Bronchial epithelial cell (primary cell): Measurements from ENCODE around the gene ASPSCR1. TPM values are rescaled to one million over a fixed set of nuclear protein-coding genes. Genes with fewer than 3 reads are reported as not detected.

Experiments used
- DNase-seq: peaks from one replicate; pipeline ENCODE4 v3.0.0-alpha.2; 2010; ENCODE audit warnings: low read depth
- FAIRE-seq: peaks from 2 replicates; lab custom pipeline; 2011; peaks lifted over from hg19 to GRCh38; lab: Jason Lieb, UNC
- H3K27me3 ChIP-seq: 2 replicates; pipeline ENCODE4 v1.5.1; 2011; ENCODE audit warnings: low read length; ENCODE audit not compliant: control insufficient read depth, insufficient read depth
- H3K36me3 ChIP-seq: 2 replicates; pipeline ENCODE4 v1.5.1; 2011; ENCODE audit warnings: low read length; ENCODE audit not compliant: control insufficient read depth, insufficient read depth
- H3K4me3 ChIP-seq: 2 replicates; pipeline ENCODE4 v1.5.1; 2011; ENCODE audit warnings: mild to moderate bottlenecking, low read depth, low read length, control low read depth
- total RNA-seq: library from RNA; depleted of rRNA; stranded (reverse); fragments of >200 nt; gene quantifications from 2 replicates; pipeline ENCODE4 v1.2.1, GENCODE V29; 2014
- TF ChIP-seq, protein P1 (sequence below): IDR thresholded peaks from 2 replicates; pipeline ENCODE4 v1.5.1; 2011; ENCODE audit warnings: mild to moderate bottlenecking, moderate library complexity, low read length, control low read depth, inconsistent platforms; ENCODE audit not compliant: insufficient read depth, severe bottlenecking

The ASPSCR1 gene
- total RNA-seq, 1 donor from 2014 or later, result 22.6 TPM

- FAIRE-seq (no peak), DNase-seq (no peak)
- no peak overlapping the region for H3K4me3 ChIP-seq
- H3K36me3 ChIP-seq, result peaks cover 8% of the 10 kb centered on the region
- TF ChIP-seq, protein P1, sequence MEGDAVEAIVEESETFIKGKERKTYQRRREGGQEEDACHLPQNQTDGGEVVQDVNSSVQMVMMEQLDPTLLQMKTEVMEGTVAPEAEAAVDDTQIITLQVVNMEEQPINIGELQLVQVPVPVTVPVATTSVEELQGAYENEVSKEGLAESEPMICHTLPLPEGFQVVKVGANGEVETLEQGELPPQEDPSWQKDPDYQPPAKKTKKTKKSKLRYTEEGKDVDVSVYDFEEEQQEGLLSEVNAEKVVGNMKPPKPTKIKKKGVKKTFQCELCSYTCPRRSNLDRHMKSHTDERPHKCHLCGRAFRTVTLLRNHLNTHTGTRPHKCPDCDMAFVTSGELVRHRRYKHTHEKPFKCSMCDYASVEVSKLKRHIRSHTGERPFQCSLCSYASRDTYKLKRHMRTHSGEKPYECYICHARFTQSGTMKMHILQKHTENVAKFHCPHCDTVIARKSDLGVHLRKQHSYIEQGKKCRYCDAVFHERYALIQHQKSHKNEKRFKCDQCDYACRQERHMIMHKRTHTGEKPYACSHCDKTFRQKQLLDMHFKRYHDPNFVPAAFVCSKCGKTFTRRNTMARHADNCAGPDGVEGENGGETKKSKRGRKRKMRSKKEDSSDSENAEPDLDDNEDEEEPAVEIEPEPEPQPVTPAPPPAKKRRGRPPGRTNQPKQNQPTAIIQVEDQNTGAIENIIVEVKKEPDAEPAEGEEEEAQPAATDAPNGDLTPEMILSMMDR, result no peak
- no peaks in the 10 kb centered on the region for H3K27me3 ChIP-seq
These were observed 18.2 kb downstream of the ASPSCR1 start for GRCh38 chr17:81995463-81996231.

- H3K27me3 ChIP-seq, result no peaks in the 10 kb centered on the region
- FAIRE-seq, result no peak
- no peak overlapping the region for H3K4me3 ChIP-seq
- TF ChIP-seq, protein P1, result no peak
- DNase-seq, result no peak
- H3K36me3 ChIP-seq, result peaks cover 8% of the 10 kb centered on the region
These were observed 18.9 kb downstream of the ASPSCR1 start for GRCh38 chr17:81996232-81996756.

DNA sequence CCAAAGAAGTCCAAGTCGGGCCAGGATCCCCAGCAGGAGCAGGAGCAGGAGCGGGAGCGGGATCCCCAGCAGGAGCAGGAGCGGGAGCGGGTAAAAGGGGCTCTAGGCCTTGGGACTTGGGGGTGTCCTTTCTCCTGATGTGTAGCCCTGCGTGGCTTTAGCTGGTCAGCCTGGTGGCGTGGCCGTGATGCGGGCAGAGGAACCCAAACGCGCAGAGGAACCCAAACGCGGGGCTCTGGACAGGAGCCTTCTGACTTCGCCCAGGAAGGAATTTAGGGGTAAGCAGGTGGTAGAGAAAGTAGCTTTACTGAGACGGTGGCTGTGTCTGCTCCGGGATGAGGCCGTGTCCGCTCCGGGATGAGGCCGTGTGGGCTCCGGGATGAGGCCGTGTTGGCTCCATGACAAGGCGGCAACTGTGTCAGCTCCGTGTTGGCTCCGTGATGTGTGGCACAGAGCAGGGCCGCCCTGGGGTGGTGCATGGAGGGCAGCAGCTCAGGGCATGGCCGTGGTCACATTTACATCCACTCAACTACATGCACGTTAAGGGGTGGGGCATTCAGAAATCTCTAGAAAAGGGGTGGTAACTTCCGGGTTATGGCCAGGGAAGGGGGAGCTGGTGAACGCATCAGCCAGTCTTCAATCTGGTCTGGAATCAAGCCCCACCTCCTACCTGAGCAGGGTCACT is 19.5 kb downstream of the ASPSCR1 start:
- H3K36me3 ChIP-seq, result peaks cover 8% of the 10 kb centered on the region
- H3K4me3 ChIP-seq, result no peak overlapping the region
- no peaks in the 10 kb centered on the region for H3K27me3 ChIP-seq
- no peak for FAIRE-seq
- DNase-seq, result no peak
- TF ChIP-seq, protein P1, result no peak

DNA sequence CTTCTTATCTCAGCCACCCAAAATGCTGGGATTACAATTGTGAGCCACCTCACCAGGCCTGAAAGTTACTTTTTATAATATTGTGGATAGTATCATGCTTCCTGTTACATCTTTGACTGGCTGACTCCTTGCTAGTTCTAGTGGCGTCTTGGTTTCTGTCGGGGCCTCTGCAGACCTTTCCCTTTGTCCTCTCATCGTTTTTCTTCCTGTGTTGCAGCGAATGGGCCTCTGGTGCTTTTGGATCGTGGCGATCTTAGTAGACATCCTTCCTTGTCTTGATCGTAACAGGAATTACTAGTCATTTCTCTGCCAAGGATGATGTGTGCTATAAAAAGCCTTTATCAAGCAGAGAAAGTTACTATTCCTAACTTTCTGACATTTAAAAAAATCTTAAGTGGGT is 20.8 kb downstream of the ASPSCR1 start:
- TF ChIP-seq, protein P1, result no peak
- FAIRE-seq, result no peak

GRCh38 chr17:81998691-81999438 is 21.4 kb downstream of the ASPSCR1 start:
- no peak overlapping the region for H3K4me3 ChIP-seq
- TF ChIP-seq, protein P1, result no peak
- no peak for FAIRE-seq
- DNase-seq, result no peak
- peaks cover 6% of the 10 kb centered on the region for H3K36me3 ChIP-seq
- no peaks in the 10 kb centered on the region for H3K27me3 ChIP-seq

More for the DNA sequence above, 20.8 kb downstream of the ASPSCR1 start:
- no peak for DNase-seq
- H3K36me3 ChIP-seq, result peaks cover 8% of the 10 kb centered on the region
- no peaks in the 10 kb centered on the region for H3K27me3 ChIP-seq
- no peak overlapping the region for H3K4me3 ChIP-seq
